Neutrophil (primary cell): ENCODE measurements around the gene NHERF1.

Experiments used
- H3K27ac ChIP-seq: fragments of 200-600 bp; sonication (generic); 2 replicates; pipeline ENCODE4 v1.5.1; 2016; ENCODE audit warnings: mild to moderate bottlenecking, moderate library complexity
- H3K27me3 ChIP-seq: fragments of 200-600 bp; sonication (generic); 2 replicates; pipeline ENCODE4 v1.6.0; 2016; ENCODE audit warnings: mild to moderate bottlenecking
- H3K36me3 ChIP-seq: fragments of 200-600 bp; sonication (generic); 2 replicates; pipeline ENCODE4 v1.5.1; 2017
- H3K4me1 ChIP-seq, 2 experiments: fragments of 200-600 bp in 1 of 2; sonication (generic) in 1 of 2; 1 replicate in 1 of 2; 2 replicates in 1 of 2; pipeline versions ENCODE4 v1.5.1 to v1.6.1; 2013 to 2016; ENCODE audit warnings: low read depth in 1 of 2, low read length in 1 of 2, mild to moderate bottlenecking in 1 of 2, moderate library complexity in 1 of 2; ENCODE audit not compliant: control insufficient read depth in 1 of 2, insufficient read depth in 1 of 2
- H3K4me3 ChIP-seq, 2 experiments: fragments of 200-600 bp in 1 of 2; sonication (generic) in 1 of 2; 1 replicate in 1 of 2; 2 replicates in 1 of 2; pipeline ENCODE4 v1.5.1; 2013 to 2016; ENCODE audit warnings: low read depth in 1 of 2, low read length in 1 of 2, mild to moderate bottlenecking in 1 of 2, moderate library complexity in 1 of 2
- H3K9me3 ChIP-seq: fragments of 200-600 bp; sonication (generic); 2 replicates; pipeline ENCODE4 v1.5.1; 2016
- TF ChIP-seq, protein P1 (sequence below): fragments of 200-600 bp; sonication (generic); IDR thresholded peaks from 2 replicates; pipeline ENCODE4 v1.5.1; 2016; ENCODE audit warnings: antibody characterized with exemption

NHERF1 gene

DNA sequence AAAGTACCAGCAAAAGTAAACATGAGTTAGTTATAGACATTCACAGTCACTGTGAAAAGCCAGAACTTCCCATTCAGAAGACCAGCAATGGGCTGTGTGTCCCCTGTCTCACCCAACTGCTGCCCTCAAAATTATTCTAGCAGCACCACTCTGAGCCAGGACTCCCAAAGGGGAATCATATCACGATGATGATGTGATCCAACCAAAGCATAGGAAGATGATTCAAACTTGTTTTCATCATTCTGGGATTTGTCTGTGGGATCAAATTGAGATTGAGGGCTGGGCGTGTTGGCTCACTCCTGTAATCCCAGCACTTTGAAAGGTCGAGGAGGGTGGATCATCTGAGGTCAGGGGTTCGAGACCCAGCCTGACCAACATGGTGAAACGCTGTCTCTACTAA lies 34.1 kb downstream of the NHERF1 start:
- Histone ChIP-seq H3K4me3 (no peak overlapping the region), H3K9me3 (no peaks in the 10 kb centered on the region), H3K27ac (no peak overlapping the region), H3K27me3 (no peaks in the 10 kb centered on the region), H3K4me1 (peaks cover 57 to 67% of the 10 kb centered on the region in 2 experiments), H3K36me3 (no peaks in the 10 kb centered on the region)
- TF ChIP-seq, protein P1, sequence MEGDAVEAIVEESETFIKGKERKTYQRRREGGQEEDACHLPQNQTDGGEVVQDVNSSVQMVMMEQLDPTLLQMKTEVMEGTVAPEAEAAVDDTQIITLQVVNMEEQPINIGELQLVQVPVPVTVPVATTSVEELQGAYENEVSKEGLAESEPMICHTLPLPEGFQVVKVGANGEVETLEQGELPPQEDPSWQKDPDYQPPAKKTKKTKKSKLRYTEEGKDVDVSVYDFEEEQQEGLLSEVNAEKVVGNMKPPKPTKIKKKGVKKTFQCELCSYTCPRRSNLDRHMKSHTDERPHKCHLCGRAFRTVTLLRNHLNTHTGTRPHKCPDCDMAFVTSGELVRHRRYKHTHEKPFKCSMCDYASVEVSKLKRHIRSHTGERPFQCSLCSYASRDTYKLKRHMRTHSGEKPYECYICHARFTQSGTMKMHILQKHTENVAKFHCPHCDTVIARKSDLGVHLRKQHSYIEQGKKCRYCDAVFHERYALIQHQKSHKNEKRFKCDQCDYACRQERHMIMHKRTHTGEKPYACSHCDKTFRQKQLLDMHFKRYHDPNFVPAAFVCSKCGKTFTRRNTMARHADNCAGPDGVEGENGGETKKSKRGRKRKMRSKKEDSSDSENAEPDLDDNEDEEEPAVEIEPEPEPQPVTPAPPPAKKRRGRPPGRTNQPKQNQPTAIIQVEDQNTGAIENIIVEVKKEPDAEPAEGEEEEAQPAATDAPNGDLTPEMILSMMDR = no peak

DNA sequence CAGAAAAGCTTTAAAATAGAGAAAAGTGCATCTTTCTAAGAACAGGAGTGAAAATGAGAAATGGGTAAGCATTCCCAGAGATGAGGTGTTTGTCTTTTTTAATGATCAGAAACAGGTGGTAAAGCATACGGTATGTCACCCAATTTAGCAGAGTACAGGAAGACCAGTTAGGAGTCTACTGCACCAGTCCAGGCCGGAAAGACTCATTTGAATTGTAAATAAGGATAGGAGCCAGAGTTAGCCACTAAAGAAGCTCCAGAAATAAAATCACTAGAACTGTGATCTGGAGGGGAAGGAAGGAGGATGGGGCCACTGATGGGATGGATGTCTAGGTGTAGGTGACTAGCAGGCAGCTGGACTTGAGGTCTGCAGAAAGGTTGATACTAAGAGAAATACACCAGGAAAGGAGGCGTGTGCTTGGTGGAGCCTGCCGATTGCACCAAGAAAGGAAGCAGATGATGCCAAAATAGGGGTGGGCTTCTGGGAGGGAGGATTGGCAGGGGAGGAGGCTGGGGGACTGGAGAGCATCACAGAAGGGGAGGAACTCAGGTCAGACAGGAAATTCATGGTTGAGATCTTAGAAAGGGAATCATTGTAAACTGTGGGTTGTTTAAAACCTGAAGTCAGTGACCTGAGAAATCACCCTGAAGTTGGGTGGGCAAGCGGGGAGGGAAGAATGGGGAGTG lies 35.8 kb downstream of the NHERF1 start:
- no peaks in the 10 kb centered on the region for H3K9me3 ChIP-seq
- TF ChIP-seq, protein P1 = no peak
- H3K4me3 ChIP-seq = no peak overlapping the region
- no peaks in the 10 kb centered on the region for H3K27me3 ChIP-seq
- H3K36me3 ChIP-seq = peaks cover 7% of the 10 kb centered on the region
- H3K4me1 ChIP-seq = peaks cover 40 to 50% of the 10 kb centered on the region in 2 experiments
- H3K27ac ChIP-seq = no peak overlapping the region

DNA sequence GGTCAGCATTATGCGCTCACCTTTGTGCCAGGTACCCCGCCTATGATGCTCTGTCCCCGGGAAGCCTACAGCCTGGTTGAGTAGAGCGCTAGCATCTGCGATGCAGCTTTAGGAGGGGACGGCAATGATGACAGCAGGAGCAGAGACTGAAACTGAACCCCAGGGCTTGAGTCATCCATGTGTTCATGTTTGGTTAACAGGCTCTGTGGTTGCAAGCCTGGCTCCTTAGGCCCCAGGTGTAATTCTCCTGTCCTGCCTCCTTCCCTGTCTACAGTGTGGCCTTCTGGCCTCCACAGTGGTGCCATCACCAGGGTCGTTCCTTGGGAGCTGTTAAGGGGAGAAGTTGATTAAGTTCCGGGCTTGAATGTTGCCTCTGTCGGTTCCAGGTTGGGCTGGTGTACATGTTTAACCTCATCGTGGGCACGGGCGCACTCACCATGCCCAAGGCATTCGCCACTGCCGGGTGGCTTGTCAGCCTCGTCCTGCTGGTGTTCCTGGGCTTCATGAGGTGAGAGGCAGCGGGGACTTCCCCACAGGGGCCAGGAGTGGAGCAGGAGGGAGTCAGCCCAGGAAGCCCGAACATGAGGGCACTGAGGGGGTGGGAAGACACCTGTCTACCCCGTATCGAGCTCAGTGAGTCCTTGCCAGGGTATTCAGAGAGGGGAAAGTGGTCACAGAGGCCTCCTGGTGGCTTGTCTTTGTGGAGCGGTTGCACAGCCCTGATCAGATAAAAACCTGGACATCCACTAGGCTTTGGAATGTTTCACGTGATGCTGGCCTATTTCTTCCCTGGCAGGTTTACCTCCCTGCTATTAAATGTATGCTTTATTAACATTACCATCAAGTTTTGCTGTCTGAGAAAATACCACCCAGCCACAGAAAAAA lies 36.9 kb downstream of the NHERF1 start:
- Histone ChIP-seq H3K4me3 (no peak overlapping the region), H3K4me1 (peaks cover 31 to 44% of the 10 kb centered on the region in 2 experiments), H3K27ac (peak overlapping the region; percentile 52), H3K36me3 (peaks cover 7% of the 10 kb centered on the region), H3K27me3 (no peaks in the 10 kb centered on the region), H3K9me3 (no peaks in the 10 kb centered on the region)
- TF ChIP-seq, protein P1 = no peak

DNA sequence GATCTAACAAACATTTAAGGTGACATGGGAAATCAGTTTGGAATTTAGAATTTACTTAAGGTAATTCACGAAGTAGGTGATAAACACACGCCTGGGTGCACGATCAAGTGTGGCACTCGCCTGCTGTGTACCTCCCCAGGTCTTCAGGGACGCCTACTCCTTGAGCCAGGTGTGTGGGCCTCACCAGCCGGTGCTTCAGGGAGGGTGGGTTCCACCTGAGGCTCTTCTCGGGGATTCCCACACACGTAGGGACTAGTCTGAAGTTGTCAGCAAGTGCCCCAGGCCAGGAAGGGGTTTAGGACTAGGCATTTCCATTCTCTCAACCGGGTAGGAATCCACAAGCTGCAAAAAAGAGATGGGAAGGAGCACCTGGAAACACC lies 37.5 kb downstream of the NHERF1 start:
- no peaks in the 10 kb centered on the region for H3K9me3 ChIP-seq
- peaks cover 7% of the 10 kb centered on the region for H3K36me3 ChIP-seq
- peak overlapping the region; percentile 52 for H3K27ac ChIP-seq
- H3K4me1 ChIP-seq = peaks cover 31 to 44% of the 10 kb centered on the region in 2 experiments
- TF ChIP-seq, protein P1 = no peak
- H3K27me3 ChIP-seq = no peaks in the 10 kb centered on the region
- H3K4me3 ChIP-seq = no peak overlapping the region

DNA sequence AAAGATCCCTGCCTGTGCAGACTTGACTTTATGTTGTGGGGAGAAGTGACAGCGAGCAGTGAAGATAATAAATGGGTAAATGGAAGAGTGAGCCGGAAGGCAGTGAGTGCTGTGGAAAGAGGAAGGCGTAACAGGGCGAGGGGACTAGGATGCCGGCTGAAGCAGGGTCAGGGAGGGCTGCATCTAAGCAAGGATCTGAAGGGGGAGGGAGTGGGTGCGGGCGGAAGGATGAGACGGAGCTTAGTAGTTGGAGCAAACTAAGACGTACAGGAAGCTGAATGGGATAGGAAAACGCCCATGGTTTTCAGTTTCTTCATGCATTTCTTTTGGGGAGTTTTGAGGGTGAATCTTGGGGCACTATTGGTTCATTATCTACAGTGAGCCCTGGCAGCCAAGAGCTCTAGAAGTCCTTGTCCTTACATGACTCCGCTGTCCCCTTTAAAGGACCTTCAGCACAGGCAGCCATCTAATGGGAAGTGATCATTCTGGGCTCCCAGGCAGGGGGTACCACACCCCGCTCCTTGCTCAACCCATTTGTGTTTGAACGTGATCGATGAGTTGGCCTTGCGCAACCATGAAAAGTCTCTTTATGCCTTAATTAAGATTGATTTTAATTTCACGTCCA lies 38.1 kb downstream of the NHERF1 start:
- Histone ChIP-seq H3K4me1 (peaks cover 30 to 44% of the 10 kb centered on the region in 2 experiments), H3K36me3 (peaks cover 7% of the 10 kb centered on the region), H3K9me3 (no peaks in the 10 kb centered on the region), H3K4me3 (no peak overlapping the region), H3K27me3 (no peaks in the 10 kb centered on the region), H3K27ac (peak overlapping the region; percentile 52)
- TF ChIP-seq, protein P1 = no peak
